Testis (tissue), 2 donors: ENCODE results near the gene ATP6V1G2.

ENCODE experiments used
- POLR2A ChIP-seq: fragments of 450-650 bp; IDR thresholded peaks from one replicate; pipeline ENCODE4 v1.6.1; 2017; ENCODE audit warnings: antibody characterized with exemption, mild to moderate bottlenecking, moderate library complexity
- TF ChIP-seq, protein P1 (sequence below), 3 experiments: fragments of 450-650 bp in 2 of 3; fragments of 200-600 bp in 1 of 3; sonication (generic) in 1 of 3; IDR thresholded peaks; one replicate each; pipeline ENCODE4 v1.5.1; 2016 to 2019; ENCODE audit warnings: antibody characterized with exemption in 3 of 3, mild to moderate bottlenecking in 2 of 3, moderate library complexity in 1 of 3

DNA sequence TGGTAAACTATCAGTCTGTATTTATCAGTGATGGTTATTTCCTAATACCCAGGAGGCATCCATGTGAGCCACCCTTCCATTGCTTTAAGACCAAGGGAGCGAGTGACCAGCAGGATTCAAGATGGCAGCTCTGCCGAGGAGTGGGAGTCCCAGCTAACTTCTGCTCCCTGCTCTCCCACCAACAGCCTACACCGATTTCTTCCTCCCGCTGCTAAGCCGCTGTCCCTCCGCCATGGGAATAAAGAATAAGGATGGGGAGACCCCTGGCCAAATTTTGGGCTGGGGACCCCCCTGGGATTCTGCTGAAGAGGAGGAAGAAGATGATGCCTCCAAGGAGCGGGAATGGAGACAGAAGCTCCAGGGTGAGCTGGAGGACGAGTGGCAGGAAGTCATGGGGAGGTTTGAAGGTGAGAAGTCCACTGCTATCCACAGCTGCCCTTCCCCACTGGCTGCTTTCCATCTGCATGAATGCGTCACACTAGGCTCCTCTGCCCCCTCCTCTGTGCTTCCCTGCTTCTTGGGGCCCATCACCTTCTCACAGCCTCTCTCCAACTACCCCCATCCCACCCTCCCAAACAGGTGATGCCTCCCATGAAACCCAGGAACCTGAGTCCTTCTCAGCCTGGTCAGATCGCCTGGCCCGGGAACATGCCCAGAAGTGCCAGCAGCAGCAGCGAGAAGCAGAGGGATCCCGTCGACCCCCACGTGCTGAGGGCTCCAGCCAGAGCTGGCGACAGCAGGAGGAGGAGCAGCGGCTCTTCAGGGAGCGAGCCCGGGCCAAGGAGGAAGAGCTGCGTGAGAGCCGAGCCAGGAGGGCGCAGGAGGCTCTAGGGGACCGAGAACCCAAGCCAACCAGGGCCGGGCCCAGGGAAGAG lies 11.3 kb upstream of the ATP6V1G2 start:
- TF ChIP-seq, protein P1, sequence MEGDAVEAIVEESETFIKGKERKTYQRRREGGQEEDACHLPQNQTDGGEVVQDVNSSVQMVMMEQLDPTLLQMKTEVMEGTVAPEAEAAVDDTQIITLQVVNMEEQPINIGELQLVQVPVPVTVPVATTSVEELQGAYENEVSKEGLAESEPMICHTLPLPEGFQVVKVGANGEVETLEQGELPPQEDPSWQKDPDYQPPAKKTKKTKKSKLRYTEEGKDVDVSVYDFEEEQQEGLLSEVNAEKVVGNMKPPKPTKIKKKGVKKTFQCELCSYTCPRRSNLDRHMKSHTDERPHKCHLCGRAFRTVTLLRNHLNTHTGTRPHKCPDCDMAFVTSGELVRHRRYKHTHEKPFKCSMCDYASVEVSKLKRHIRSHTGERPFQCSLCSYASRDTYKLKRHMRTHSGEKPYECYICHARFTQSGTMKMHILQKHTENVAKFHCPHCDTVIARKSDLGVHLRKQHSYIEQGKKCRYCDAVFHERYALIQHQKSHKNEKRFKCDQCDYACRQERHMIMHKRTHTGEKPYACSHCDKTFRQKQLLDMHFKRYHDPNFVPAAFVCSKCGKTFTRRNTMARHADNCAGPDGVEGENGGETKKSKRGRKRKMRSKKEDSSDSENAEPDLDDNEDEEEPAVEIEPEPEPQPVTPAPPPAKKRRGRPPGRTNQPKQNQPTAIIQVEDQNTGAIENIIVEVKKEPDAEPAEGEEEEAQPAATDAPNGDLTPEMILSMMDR (IDR thresholded peaks at IDR 0.05) = no peak
- no peak for TF ChIP-seq POLR2A
